Muscle layer of colon (tissue), 2 donors: ENCODE data around the gene C1orf105.

Source experiments
- H3K27ac ChIP-seq: one replicate; pipeline ENCODE4 v1.7.0; 2013; ENCODE audit warnings: low read depth, mild to moderate bottlenecking, low read length, moderate library complexity
- H3K27me3 ChIP-seq, 2 donors: one replicate each; pipeline ENCODE4 v1.7.0; 2013; ENCODE audit warnings: low read length in 2 of 2, mild to moderate bottlenecking in 2 of 2; ENCODE audit not compliant: insufficient read depth in 2 of 2, control insufficient read depth in 1 of 2
- H3K36me3 ChIP-seq: one replicate; pipeline ENCODE4 v1.7.0; 2013; ENCODE audit warnings: mild to moderate bottlenecking, low read length; ENCODE audit not compliant: insufficient read depth
- H3K4me1 ChIP-seq: one replicate; pipeline ENCODE4 v1.7.0; 2013; ENCODE audit warnings: mild to moderate bottlenecking, low read length; ENCODE audit not compliant: insufficient read depth
- H3K4me3 ChIP-seq, 2 donors: one replicate each; pipeline ENCODE4 v1.7.0; 2013; ENCODE audit warnings: low read length in 2 of 2, low read depth in 1 of 2, mild to moderate bottlenecking in 1 of 2, moderate library complexity in 1 of 2
- H3K9ac ChIP-seq: one replicate; pipeline ENCODE4 v1.7.0; 2013; ENCODE audit warnings: low read length
- H3K9me3 ChIP-seq: one replicate; pipeline ENCODE4 v1.7.0; 2013; ENCODE audit warnings: mild to moderate bottlenecking, low read length
- donor health status: abdominal sarcoma.
- donor health status: Adenocarcinoma of cecum.

C1orf105 gene

DNA sequence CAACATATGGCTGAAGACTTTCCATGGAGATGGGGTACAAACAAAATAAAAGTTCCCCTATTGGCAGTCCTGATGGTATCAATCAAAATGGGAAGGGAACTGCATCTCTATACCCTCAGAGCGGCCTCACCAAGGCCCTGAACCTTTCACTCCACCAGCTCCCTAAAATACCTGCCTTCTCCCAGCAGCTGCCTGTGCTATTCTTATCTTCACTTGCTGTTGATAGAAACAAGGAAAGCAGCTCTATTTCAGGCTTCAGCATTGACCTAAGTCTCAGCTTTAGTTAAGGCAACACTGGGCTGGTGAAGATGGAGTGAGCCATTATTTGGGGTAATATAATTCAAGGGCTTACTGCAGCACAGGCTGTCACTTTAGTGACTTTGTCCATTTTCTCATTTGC, 45.1 kb downstream of the C1orf105 start:
- H3K4me1 ChIP-seq, result no peaks in the 10 kb centered on the region
- no peak overlapping the region for H3K9ac ChIP-seq
- H3K27ac ChIP-seq, result no peak overlapping the region
- H3K36me3 ChIP-seq, result no peaks in the 10 kb centered on the region
- H3K9me3 ChIP-seq, result no peaks in the 10 kb centered on the region
- no peaks in the 10 kb centered on the region for H3K27me3 ChIP-seq
- H3K4me3 ChIP-seq, result no peak overlapping the region

DNA sequence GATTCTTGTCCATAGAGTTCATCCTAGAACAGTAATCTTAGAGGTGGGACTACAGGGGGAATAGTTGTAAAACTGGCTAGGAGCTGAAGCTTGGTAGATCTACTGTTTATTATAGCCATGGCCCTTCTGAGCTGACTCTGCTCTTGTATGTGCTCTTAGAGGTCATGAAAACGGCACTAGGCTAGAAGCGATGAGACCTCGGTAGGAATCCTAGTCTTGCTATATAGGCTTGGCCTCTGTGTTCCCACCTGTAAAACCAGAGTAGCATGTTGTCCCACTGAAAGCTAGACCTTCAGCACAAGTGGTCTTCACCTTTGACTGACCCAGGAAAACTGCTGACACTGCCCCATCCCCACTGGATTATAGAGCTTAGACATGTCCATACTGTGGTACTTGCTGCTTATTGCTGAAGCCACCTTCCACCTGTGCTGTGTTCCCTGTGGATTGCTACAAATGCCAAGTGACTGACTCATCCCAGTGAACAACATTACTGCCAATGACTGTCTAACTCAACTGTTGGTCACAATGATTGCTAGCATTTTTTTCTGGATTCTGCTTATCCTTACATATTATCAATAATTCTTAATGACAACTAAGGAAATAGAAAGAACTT, 46.4 kb downstream of the C1orf105 start:
- Histone ChIP-seq H3K27me3 (no peaks in the 10 kb centered on the region), H3K27ac (no peak overlapping the region), H3K4me1 (no peaks in the 10 kb centered on the region), H3K36me3 (no peaks in the 10 kb centered on the region), H3K9ac (no peak overlapping the region), H3K4me3 (no peak overlapping the region), H3K9me3 (no peaks in the 10 kb centered on the region)

DNA sequence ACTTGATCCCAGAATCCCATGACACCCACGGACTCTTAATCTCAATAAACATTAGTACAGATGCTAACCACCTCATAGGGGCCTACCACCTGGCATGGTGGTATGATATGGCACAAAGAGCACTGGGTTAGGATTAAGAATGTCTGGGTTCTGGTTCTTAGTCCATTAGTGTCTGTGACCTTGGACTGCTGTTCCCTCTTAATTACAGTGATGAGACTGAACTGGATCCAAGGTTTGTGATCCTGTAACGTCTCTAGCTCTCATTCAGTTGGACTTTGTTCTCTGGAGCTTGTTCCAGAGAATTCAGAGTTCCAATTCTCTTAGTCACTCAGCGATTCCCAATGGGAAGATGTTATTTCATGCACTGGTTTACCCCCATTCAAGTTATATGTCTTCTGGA, 47.0 kb downstream of the C1orf105 start:
- H3K36me3 ChIP-seq, result no peaks in the 10 kb centered on the region
- no peak overlapping the region for H3K27ac ChIP-seq
- H3K9me3 ChIP-seq, result no peaks in the 10 kb centered on the region
- no peaks in the 10 kb centered on the region for H3K4me1 ChIP-seq
- no peaks in the 10 kb centered on the region for H3K27me3 ChIP-seq
- H3K9ac ChIP-seq, result no peak overlapping the region
- no peak overlapping the region for H3K4me3 ChIP-seq

DNA sequence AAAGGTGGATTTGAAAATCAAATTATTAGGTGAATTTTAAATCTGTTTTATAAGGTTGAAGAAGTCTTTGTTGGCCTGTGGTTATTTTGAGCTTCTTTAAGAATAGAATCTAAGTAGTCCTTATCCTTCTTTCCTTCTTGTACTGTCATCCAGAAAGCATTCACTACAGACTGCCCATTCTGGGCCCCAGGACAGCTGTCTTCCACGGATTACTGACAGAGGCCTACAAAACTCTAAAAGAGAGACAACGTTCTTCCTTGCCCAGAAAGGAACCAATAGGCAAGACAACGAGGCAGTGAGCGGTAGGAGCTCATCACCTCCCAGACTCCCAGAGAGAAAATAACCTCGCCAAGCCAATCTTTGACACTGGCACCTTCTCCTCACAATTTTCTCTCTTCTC, 47.8 kb downstream of the C1orf105 start:
- no peaks in the 10 kb centered on the region for H3K36me3 ChIP-seq
- H3K27ac ChIP-seq, result no peak overlapping the region
- no peak overlapping the region for H3K4me3 ChIP-seq
- no peaks in the 10 kb centered on the region for H3K27me3 ChIP-seq
- no peaks in the 10 kb centered on the region for H3K9me3 ChIP-seq
- H3K9ac ChIP-seq, result no peak overlapping the region
- no peaks in the 10 kb centered on the region for H3K4me1 ChIP-seq

DNA sequence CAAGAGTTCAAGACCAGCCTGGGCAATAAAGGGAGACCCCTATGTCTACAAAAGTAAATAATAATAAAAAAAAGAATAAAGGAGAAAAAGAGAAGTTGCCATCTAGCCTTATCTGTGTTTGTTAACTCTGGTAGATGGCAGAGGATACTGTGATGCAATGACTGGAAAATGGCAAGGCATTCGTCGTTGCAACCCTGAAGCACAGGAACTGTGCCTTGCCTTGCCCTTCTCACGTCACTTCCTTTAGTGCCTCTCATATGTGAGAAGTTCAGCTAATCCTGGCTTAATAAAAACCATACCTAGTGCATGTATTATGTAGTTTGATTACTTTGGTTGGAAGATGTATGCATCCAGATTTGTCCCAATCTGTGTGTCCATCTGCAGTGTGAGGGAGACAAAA, 49.2 kb downstream of the C1orf105 start:
- Histone ChIP-seq H3K9ac (no peak overlapping the region), H3K27ac (no peak overlapping the region), H3K4me1 (no peaks in the 10 kb centered on the region)

DNA sequence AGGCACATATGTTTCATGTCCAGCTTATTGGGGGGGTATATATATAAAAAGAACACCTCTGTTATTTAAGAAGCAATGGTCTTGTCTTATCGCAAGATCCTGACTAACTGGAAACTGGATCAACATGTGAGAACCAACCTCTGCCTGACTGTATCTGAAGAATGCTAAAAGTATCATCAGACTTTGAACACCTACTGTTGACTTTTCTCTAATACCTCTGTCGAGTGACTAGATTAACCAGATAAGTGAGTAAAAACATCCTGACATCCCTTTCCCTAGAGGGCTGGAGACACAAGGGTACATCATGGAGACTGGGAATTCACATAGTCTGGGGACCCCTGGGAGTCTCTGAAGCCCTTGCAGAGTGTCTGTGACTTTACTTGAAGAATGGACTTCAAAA, 49.7 kb downstream of the C1orf105 start:
- no peak overlapping the region for H3K27ac ChIP-seq

More for the DNA sequence above, 49.2 kb downstream of the C1orf105 start:
- no peaks in the 10 kb centered on the region for H3K36me3 ChIP-seq
- no peak overlapping the region for H3K4me3 ChIP-seq
- H3K27me3 ChIP-seq, result no peaks in the 10 kb centered on the region
- no peaks in the 10 kb centered on the region for H3K9me3 ChIP-seq

DNA sequence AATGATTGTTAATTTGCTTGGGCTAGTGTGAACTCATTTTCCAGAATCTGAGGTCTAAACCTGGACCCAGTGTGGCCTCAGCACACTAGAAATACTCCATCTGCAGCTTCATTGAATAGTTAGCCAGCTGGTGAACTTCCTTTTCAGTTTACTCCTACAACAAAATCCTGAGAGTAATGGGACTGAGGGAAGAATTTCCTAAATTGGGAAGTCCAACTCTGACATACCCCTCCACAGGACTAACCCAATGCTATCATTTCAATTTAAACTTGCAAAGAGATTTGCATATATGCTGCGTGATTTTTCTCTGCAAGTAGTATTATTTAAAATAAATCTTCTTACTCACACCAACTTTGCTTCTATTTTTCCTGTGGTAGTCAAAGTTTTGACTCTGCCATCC, 51.2 kb downstream of the C1orf105 start:
- Histone ChIP-seq H3K9ac (no peak overlapping the region), H3K9me3 (no peaks in the 10 kb centered on the region), H3K36me3 (no peaks in the 10 kb centered on the region), H3K4me3 (no peak overlapping the region), H3K27ac (no peak overlapping the region), H3K4me1 (no peaks in the 10 kb centered on the region), H3K27me3 (no peaks in the 10 kb centered on the region)

More for the DNA sequence above, 49.7 kb downstream of the C1orf105 start:
- H3K4me1 ChIP-seq, result no peaks in the 10 kb centered on the region
- no peak overlapping the region for H3K4me3 ChIP-seq
- H3K27me3 ChIP-seq, result no peaks in the 10 kb centered on the region
- H3K9ac ChIP-seq, result no peak overlapping the region
- no peaks in the 10 kb centered on the region for H3K36me3 ChIP-seq
- H3K9me3 ChIP-seq, result no peaks in the 10 kb centered on the region

DNA sequence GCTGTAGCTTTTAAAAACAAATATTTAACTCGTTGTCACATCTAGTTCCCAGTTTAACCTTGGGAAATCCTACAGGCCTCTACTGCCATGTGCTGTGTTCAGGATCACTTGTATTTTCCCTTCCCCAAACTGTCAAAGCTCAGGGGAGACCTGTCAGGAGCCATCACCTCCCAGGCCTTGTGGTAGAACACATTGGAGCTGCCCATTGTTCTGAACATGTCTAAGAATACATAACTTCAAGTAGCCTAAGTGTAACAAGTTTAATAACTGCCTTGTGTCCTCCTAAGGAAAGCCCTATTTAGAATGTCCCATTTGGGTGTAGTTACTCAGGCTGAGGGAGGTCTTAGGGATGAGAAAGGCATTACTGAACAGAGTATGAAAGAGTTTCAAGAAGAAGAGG, 52.0 kb downstream of the C1orf105 start:
- Histone ChIP-seq H3K27ac (no peak overlapping the region), H3K9me3 (no peaks in the 10 kb centered on the region), H3K4me1 (no peaks in the 10 kb centered on the region), H3K9ac (no peak overlapping the region), H3K27me3 (no peaks in the 10 kb centered on the region), H3K4me3 (no peak overlapping the region), H3K36me3 (no peaks in the 10 kb centered on the region)

DNA sequence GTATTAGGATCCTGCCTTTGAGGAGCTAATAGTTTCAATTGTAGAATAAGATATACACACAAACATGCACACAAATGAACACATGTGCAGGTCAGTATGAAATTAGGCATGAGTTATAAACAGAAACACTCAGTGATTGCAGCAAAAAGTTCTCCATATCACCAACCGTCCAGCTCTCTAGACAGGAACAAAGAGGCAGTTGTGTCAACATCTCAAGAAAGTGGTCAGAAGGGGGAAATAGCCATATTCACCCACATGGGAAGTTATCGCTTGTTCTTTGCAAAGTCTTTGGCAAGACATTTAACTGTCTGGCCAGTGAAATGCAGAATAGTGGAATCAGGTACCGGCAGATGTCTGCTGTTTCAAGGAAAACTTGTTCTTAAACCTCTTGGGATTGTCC, 52.8 kb downstream of the C1orf105 start:
- Histone ChIP-seq H3K27me3 (no peaks in the 10 kb centered on the region), H3K4me3 (no peak overlapping the region), H3K36me3 (no peaks in the 10 kb centered on the region), H3K27ac (no peak overlapping the region), H3K4me1 (no peaks in the 10 kb centered on the region), H3K9me3 (no peaks in the 10 kb centered on the region), H3K9ac (no peak overlapping the region)

DNA sequence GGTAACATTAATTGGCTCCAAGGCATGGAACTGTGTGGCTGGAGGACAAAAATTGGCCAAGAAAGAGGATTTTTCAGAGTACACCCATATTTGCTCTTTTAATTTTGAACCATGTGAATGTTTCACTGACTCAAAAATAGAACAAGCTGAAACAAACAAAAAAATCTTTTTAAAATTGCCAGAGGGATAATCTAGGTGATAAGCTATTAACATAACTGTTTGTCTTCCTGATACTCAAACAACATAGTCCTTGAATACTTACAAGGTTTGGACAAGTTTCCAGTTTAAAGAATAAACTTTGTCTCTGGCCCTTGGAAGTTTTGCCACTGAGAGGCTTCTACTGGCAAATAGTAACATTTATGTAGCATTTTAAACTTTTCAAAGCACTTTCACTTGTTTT, 53.4 kb downstream of the C1orf105 start:
- Histone ChIP-seq H3K4me3 (no peak overlapping the region), H3K4me1 (no peaks in the 10 kb centered on the region), H3K27ac (no peak overlapping the region), H3K27me3 (no peaks in the 10 kb centered on the region), H3K36me3 (no peaks in the 10 kb centered on the region), H3K9me3 (no peaks in the 10 kb centered on the region), H3K9ac (no peak overlapping the region)

DNA sequence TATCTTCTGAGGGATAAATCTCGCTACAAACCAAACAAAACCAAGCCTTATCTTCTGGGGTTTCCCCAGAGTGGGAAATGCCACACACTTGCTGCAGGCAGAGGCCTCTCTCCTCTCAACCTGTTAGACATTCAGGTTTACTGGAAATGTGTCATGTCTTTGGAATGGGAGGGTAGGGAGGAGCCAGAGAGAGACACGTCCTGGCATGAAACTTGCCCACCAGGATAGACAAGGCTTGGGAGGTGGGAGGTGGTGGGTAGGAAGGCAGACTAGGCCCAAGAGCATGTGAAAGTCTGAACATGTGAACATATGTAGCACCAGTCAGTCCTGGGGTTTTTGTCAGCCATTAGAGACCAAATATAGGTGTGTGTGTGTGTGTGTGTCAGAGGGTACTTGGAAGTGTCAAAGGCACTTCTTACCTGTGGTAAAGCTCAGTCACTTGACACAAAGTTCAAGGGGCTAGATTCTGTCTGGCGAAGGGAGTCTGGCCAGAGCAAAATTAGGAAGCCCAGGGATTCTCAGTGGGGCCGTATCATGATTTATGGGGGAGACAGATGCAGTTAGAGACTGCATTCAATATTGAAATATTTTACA, 55.8 kb downstream of the C1orf105 start:
- H3K27me3 ChIP-seq, result no peaks in the 10 kb centered on the region
- no peaks in the 10 kb centered on the region for H3K4me1 ChIP-seq
- no peak overlapping the region for H3K27ac ChIP-seq

DNA sequence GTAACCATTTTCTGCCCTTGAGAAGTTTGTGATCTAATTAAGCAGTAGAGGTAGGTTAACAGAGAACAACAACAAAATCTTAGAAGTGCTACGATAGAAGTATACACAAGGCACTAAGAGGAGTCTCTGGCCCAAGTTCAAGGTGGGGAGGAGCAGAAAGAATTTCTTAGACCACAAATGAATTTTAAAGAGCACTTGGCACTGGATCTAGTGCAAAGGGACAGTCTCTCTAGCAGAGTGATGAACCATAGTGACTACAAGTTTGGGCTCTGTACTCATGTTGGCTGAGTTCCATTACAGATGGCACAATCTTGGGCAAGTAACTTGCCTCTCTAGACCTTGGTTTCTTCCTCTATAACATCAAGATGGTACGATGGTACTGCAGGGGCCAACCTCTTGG, 56.7 kb downstream of the C1orf105 start:
- Histone ChIP-seq H3K9ac (no peak overlapping the region), H3K4me1 (no peaks in the 10 kb centered on the region), H3K27me3 (no peaks in the 10 kb centered on the region), H3K27ac (no peak overlapping the region), H3K9me3 (no peaks in the 10 kb centered on the region), H3K36me3 (no peaks in the 10 kb centered on the region), H3K4me3 (no peak overlapping the region)

More for the DNA sequence above, 55.8 kb downstream of the C1orf105 start:
- no peak overlapping the region for H3K4me3 ChIP-seq
- H3K9ac ChIP-seq, result no peak overlapping the region
- H3K9me3 ChIP-seq, result no peaks in the 10 kb centered on the region
- no peaks in the 10 kb centered on the region for H3K36me3 ChIP-seq
